ENCODE results near the gene SNX21.
"Not testable (repeated sequence)": the region's sequence is repeated elsewhere in the genome, so short reads cannot be mapped to it uniquely, and the experiment has no call there.

SNX21 gene

GRCh38 chr20:45823949-45824835 is 9.4 kb upstream of the SNX21 start:
- no peak for DNase-seq

DNA sequence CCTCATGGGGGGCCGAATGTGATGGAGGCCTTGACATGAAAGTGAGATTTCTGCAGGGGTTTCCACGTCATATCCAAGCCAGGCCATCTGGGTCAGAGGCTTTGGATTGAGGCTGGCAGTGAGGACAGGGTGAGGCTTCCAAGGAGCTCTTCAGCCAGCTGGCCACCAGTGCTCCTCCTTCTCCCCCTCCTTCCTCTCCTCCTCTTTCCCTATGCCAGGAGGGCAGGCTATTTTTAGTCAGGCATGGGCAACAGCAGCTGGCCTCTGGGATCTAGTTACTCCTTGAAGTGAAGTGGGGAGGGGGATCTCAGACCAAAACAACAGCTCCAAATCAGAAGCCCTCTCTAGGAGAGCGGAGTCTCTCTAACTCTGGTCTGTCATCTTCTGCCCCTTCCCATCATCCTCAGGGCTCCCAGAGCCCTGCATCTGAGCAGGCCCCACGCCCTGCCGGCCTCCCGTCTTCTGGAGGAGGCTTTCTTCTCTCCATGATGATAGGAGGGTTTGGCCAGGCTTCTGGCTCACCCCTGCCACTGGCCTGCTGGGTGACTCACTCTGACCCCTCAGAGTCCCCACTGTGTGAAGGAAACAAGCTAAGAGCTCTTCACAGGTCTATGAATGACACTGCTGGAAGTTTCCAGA is 7.1 kb upstream of the SNX21 start:
- DNase-seq = no peak

DNA sequence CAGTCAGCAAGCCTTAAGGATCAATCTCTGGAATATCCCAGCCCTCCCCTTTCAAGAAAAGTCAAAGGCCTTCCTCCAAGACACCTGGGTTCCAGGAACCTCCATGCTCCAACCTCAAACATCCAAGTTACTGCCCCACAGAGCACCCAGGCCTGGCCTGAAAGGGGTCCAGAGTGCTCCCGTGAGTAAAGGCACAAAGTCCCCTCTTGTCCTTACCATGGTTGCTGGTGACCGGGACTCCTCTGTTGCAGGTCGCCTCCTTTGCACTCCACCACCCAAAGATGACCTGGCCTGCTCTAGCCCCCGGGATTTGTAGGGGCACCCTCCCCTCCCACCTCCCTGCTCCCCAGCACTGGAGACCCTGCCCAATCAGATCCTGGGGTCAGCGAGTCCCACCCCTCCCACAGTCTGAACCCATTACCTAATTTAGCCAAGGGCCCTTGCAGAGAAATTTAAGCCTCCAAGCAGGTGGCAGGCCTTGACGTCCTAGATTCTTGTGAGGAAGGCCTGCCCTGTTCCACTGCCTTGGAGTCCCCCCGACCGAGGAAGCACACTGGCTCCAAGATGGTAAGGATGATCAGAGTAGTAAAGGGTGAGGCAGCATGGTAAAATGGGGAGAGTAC is 6.5 kb upstream of the SNX21 start, which contains the start of gene TNNC2:
Gene TNNC2, minus strand, starts transcription at position 283 of the 623 bp plus-strand sequence. Its CDS starts 64 bp downstream, at position 219.
- no peak for DNase-seq

DNA sequence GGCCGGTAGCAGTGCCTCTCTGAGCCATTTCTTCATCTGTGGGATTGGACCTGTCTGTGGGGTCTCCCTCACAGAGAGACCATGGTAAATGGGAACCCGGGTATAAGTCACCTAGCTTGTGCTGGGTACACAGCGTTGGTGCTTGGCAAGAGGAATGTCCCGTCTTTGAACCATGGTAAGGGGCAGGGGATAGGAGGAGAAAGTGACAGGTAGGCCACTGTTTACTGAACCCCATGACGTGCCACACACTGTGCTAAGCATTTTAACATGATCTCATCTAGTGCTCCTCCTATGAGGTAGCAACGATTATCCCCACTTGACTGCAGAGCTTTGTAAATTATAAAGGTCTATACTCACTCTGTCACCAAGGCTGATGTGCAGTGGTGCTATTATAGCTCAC is 5.9 kb upstream of the SNX21 start:
- DNase-seq = no peak

GRCh38 chr20:45828589-45828988 is 5.0 kb upstream of the SNX21 start:
- DNase-seq = no peak

GRCh38 chr20:45829673-45830106 is 3.9 kb upstream of the SNX21 start:
- DNase-seq = not testable (repeated sequence)

DNA sequence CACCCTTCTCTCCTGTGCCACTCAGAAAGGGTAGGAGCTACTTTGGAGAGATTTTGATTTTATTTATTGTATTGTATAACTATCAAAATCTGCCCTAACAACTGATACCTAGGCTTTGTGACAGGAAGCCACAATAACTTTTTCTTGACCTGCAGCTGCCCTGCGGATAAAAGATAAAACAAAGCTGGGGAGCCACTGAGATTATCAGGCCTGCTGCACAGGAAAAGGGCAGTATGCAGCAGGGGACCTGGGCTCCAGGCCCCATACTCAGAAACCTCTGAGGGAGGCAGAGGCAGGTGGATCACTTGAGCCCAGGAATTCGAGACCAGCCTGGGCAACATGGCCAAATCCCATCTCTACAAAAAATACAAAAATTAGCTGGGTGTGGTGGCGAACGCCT is 980 bp upstream of the SNX21 start:
- no peak for DNase-seq

GRCh38 chr20:45833883-45834796 is 541 bp downstream of the SNX21 start:
- peak; percentile 53 to 63 for DNase-seq

- no peak for DNase-seq
These were observed 1.2 kb downstream of the SNX21 start for GRCh38 chr20:45834797-45835161.

- no peak for DNase-seq
These were observed 1.7 kb downstream of the SNX21 start for GRCh38 chr20:45835329-45835765.

- no peak for DNase-seq
These were observed 2.2 kb downstream of the SNX21 start for GRCh38 chr20:45835825-45836224.

GRCh38 chr20:45836841-45837240 is 3.2 kb downstream of the SNX21 start:
- no peak for DNase-seq

DNA sequence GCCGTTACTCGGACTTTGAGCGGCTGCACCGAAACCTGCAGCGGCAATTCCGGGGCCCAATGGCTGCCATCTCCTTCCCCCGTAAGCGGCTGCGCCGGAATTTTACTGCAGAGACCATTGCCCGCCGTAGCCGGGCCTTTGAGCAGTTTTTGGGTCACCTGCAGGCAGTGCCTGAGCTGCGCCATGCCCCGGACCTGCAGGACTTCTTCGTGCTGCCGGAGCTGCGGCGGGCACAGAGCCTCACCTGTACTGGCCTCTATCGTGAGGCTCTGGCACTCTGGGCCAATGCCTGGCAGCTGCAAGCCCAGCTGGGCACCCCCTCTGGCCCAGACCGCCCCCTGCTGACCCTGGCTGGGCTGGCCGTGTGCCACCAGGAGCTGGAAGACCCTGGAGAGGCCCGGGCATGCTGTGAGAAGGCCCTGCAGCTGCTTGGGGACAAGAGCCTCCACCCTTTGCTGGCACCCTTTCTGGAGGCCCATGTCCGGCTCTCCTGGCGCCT is 7.2 kb downstream of the SNX21 start:
- DNase-seq = no peak

DNA sequence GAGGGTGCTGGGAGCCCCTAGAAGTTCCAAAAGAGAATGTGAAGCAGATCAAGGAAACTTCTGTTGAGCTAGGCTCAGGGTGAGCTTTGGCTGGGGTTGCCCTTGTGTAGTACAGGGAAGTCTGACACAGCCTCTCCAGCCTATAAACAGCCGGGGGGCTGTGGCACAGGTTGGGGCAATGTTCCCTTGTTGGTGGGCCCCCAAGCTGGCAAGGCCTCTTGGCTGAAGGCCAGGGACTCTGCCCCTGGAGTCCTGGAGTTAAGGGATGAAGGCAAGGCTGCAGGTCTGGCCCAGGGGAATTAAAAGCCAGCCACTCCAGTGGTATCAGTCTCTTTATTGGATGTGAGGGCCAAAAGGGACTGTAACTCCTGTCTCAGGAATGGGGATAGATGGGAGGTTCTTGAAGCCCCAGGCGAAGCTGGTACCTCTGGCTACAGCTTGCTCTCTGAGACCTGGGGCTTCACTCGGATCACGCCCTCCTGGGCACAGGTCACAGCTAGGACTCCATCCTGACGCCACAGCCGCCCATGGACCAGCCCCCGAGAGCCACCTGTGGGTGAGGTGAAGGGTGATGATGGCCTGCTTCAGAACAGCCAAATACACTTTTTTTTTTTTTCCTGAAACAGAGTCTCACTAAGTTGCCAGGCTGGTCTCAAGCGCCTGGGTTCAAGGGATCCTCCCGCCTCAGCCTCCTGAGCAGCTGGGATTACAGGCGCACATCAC is 8.0 kb downstream of the SNX21 start:
- DNase-seq = no peak

DNA sequence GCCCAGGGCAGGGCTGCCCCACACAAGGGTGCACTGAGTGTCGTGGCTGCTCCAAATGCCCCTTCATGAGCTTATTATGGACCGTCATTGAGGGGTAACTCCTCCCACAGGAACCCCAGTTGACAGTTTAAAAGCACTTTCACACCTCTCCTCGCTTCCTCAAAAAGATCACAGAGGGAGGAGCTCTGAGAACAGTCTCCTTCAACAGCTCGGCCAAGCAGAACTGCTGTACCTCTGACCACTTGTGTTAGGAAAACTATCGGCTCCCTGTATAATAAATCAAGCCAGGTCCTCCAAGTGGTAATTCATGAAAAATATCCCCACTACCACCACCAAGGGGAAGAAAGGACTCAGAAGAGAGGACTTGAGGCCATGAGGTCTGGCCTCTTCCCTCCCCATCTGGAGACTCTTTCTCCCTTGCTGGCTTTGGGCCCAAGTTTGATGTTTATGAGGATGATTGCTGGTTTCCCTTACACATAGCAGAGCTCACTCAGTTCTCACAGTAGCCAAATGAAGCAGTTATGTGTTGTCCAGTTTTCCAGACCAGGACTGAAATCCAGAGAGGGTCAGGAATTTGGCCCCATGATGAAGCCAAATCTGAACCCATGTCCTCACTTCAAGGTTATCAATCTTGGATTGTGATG is 8.7 kb downstream of the SNX21 start:
- DNase-seq = no peak

DNA sequence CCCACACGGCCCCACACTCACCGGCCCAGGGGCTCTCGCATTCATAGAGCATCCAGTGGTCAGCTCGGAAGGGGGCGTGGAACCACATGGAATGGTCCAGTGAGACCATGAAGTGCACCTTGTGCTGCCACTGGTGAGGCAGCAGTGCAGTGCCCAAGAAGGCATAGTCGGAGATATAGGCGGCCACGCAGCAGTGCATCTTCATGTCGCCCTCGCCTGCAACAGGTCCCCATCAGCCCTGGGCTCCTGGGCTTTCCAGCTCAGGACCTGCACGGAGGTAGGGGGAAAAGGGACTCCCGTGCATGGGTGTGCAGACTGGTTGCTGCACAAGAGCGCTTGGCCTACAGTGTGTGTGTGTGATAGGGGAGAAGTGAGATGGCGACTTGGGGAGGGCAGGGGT is 9.9 kb downstream of the SNX21 start:
- no peak for DNase-seq

GRCh38 chr20:45845452-45845851 is 11.9 kb downstream of the SNX21 start:
- DNase-seq = no peak

DNA sequence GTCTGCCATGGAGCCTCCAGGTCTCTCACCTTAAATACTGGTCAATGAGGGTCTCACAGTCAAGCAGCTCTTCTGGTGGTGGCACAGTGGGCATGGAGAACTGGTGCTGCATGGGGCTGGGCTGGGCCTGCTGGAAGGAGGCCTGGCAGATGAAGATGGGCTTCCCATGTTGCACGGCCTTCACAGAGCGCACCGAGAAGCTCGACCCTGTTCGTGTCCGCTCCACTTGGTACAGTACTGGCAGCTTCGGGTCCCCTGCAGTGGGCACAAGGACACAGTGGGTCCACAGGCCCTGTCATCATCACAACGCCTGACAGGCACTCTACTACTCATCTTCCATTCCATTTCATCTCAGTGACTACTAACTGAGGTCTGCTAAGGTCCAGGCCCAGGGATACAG is 14.8 kb downstream of the SNX21 start:
- no peak for DNase-seq

DNA sequence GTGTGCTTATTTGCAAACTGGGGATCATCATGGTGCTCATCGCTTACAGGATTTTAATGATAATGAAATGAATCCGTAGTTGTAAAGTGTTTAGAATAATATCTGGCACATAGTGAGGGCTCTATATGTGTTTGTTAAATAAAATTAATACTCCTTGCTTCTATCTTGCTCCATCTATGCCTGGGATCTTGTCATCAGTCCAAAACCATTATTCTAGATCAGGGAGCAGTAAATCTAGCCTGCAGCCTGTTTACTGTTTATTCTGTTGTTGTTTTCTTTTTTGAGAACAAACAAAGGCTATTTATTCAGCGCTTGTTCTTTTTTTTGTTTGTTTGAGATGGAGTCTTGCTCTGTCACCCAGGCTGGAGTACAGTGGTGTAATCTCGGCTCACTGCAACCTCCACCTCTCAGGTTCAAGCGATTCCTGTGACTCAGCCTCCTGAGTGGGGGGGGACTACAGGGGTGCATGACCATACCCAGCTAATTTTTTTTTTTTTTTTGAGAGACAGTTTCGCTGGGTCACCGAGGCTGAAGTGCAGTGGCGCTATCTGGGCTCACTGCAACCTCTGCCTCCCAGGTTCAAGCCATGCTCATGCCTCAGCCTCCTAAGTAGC is 15.5 kb downstream of the SNX21 start:
- DNase-seq = no peak

- no peak for DNase-seq
These were observed 16.6 kb downstream of the SNX21 start for GRCh38 chr20:45850238-45850637.

DNA sequence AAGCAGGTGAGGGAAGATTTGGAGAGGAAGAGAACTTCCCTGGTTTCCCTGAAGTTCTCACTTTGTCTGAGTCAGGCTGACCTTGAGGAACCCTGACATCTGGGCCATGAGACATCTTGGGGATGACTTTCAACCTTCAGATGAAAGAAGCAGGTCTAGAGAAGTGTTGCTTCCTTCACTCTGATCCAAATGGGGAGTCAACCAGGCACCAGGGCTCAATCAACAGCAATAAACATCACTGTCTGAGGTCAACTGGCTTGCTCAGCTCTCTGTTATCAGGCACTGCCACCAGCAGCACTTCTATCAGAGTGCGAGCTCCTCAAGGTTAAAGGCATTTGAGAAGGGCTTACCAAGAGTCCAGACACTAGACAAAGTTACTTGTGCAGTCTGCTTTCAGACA is 17.3 kb downstream of the SNX21 start:
- no peak for DNase-seq

All from SW 1271 (cell line).